Fibroblast of lung (primary cell): Measurements from ENCODE around the gene KDM4E. TPM values are rescaled to one million over a fixed set of nuclear protein-coding genes. Genes with fewer than 3 reads are reported as not detected.

Source experiments
- DNase-seq, 2 donors: peaks; one replicate each; pipeline versions ENCODE4 v3.0.0 to v3.0.0-alpha.2; 2010; ENCODE audit warnings: low read depth in 2 of 2
- H2AFZ ChIP-seq: 2 replicates; pipeline ENCODE4 v1.5.1; 2012; ENCODE audit warnings: low read length, control low read depth, inconsistent platforms
- H3K27ac ChIP-seq: 2 replicates; pipeline ENCODE4 v1.5.1; 2011; ENCODE audit warnings: low read length, control low read depth; ENCODE audit not compliant: insufficient read depth
- H3K27me3 ChIP-seq: 2 replicates; pipeline ENCODE4 v1.5.1; 2011; ENCODE audit warnings: mild to moderate bottlenecking, low read length; ENCODE audit not compliant: control insufficient read depth, insufficient read depth
- H3K36me3 ChIP-seq: 2 replicates; pipeline ENCODE4 v1.5.1; 2011; ENCODE audit warnings: low read length; ENCODE audit not compliant: control insufficient read depth, insufficient read depth
- H3K4me1 ChIP-seq: 2 replicates; pipeline ENCODE4 v1.5.1; 2011; ENCODE audit warnings: low read length; ENCODE audit not compliant: control insufficient read depth, insufficient read depth; ENCODE audit errors: extremely low read depth
- H3K4me2 ChIP-seq: 2 replicates; pipeline ENCODE4 v1.5.1; 2011; ENCODE audit warnings: low read length, control low read depth; ENCODE audit not compliant: insufficient read depth; ENCODE audit errors: extremely low read depth
- H3K4me3 ChIP-seq, 4 experiments: fragments of 200-600 bp in 1 of 4; sonication (generic) in 1 of 4; replicated peaks in 1 of 4; 2 replicates each; pipeline ENCODE4 v1.5.1; 2011 to 2016; ENCODE audit warnings: low read length in 4 of 4, low read depth in 3 of 4, mild to moderate bottlenecking in 3 of 4, control low read depth in 2 of 4, inconsistent platforms in 1 of 4, mixed read lengths in 1 of 4; ENCODE audit not compliant: insufficient read depth in 1 of 4; ENCODE audit errors: control extremely low read depth in 1 of 4
- H3K79me2 ChIP-seq: 2 replicates; pipeline ENCODE4 v1.5.1; 2012; ENCODE audit warnings: mild to moderate bottlenecking, low read length, inconsistent platforms; ENCODE audit not compliant: control insufficient read depth, insufficient read depth
- H3K9ac ChIP-seq: 2 replicates; pipeline ENCODE4 v1.5.1; 2011; ENCODE audit warnings: mild to moderate bottlenecking, low read length, control low read depth; ENCODE audit not compliant: insufficient read depth
- H3K9me3 ChIP-seq: 2 replicates; pipeline ENCODE4 v1.5.1; 2012; ENCODE audit warnings: low read depth, low read length; ENCODE audit not compliant: control insufficient read depth, insufficient read depth
- H4K20me1 ChIP-seq: 2 replicates; pipeline ENCODE4 v1.5.1; 2011; ENCODE audit warnings: low read length; ENCODE audit not compliant: control insufficient read depth, insufficient read depth; ENCODE audit errors: extremely low read depth
- EZH2 ChIP-seq: IDR thresholded peaks from 2 replicates; pipeline ENCODE4 v1.5.1; 2012; ENCODE audit warnings: low read length, control low read depth, mild to moderate bottlenecking; ENCODE audit errors: missing control alignments
- polyA plus RNA-seq, 2 donors: library from polyadenylated mRNA; depleted of rRNA in 1 of 2; stranded (reverse) in 1 of 2; unstranded in 1 of 2; fragments of >200 nt; gene quantifications; 2 replicates each; pipeline ENCODE4 v1.2.1, GENCODE V29; 2011 to 2012; ENCODE audit warnings: missing spikeins in 1 of 2
- total RNA-seq: library from RNA; depleted of rRNA; stranded (reverse); fragments of >200 nt; gene quantifications from 2 replicates; pipeline ENCODE4 v1.2.1, GENCODE V29; 2014
- TF ChIP-seq, protein P1 (sequence below), 2 donors: IDR thresholded peaks in 1 of 2; conservative IDR thresholded peaks in 1 of 2; 1 replicate in 1 of 2; 2 replicates in 1 of 2; pipeline ENCODE4 v1.5.1; 2011 to 2012; ENCODE audit warnings: low read length in 2 of 2, control low read depth in 1 of 2, inconsistent platforms in 1 of 2, low read depth in 1 of 2, mild to moderate bottlenecking in 1 of 2

The KDM4E gene
- total and polyA plus RNA-seq, 2 donors (not counting 1 experiment from before 2014, with no cell fraction given): not detected

DNA sequence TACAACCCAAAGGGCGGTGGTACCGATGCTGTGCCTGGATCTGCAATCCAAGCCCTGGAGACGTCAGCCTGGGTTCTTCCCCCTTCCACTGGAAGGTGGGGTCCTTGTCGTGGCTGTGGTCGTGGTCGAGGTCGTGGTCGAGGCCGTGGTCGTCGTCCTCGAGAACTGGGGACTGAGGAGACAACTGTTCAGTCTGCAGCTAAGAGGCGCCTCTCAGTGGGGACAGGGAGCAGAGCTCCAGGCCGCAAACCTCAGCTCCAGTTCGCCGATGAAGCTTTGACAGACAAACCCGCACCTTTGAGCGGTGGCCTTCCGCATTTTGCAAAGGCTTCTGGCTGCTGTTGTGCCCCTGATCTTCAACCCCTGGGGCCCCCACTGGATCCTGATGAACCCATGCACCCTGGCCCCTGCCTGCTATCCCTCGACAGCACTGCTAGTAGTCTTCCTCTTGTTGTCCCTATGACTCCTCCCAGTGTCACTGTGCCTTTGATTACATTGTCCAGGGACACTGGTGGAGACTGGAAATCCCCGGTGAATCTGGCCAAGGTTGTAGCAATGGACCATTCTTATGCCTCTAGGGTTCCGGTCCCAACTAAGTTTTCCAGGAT lies 25.6 kb downstream of the KDM4E start:
- H3K36me3 ChIP-seq: no peaks in the 10 kb centered on the region
- H2AFZ ChIP-seq: no peak overlapping the region
- no peaks in the 10 kb centered on the region for H3K9me3 ChIP-seq
- no peak for DNase-seq
- no peak overlapping the region for H3K9ac ChIP-seq
- H4K20me1 ChIP-seq: no peaks in the 10 kb centered on the region
- no peak overlapping the region for H3K27ac ChIP-seq
- H3K79me2 ChIP-seq: no peaks in the 10 kb centered on the region
- H3K4me1 ChIP-seq: no peaks in the 10 kb centered on the region
- H3K4me2 ChIP-seq: no peak overlapping the region
- peaks cover 7% of the 10 kb centered on the region for H3K27me3 ChIP-seq
- no peak overlapping the region for H3K4me3 ChIP-seq
- TF ChIP-seq EZH2: no peak
- TF ChIP-seq, protein P1, sequence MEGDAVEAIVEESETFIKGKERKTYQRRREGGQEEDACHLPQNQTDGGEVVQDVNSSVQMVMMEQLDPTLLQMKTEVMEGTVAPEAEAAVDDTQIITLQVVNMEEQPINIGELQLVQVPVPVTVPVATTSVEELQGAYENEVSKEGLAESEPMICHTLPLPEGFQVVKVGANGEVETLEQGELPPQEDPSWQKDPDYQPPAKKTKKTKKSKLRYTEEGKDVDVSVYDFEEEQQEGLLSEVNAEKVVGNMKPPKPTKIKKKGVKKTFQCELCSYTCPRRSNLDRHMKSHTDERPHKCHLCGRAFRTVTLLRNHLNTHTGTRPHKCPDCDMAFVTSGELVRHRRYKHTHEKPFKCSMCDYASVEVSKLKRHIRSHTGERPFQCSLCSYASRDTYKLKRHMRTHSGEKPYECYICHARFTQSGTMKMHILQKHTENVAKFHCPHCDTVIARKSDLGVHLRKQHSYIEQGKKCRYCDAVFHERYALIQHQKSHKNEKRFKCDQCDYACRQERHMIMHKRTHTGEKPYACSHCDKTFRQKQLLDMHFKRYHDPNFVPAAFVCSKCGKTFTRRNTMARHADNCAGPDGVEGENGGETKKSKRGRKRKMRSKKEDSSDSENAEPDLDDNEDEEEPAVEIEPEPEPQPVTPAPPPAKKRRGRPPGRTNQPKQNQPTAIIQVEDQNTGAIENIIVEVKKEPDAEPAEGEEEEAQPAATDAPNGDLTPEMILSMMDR (conservative IDR thresholded peaks at IDR 0.05 in 1 of 2, IDR thresholded peaks at IDR 0.05 in 1 of 2; ENCODE audit: low read depth in 1 of 2, low read length in 2 of 2): no peak

DNA sequence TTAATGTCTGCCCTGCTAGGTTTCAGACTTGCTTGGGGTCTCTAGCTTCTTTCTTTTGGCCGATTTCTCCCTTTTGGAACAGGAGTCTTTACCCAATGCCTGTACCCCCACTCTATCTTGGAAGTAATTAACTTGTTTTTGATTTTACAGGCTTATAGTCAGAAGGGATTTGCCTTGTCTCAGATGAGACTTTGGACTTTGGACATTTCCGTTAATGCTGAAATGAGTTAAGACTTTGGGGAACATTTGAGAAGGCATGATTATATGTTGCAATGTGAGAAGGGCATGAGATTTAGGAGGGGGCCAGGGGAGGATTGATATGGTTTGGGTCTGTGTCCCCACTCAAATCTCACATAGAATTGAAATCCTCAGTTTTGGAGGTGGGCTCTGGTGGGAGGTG lies 29.3 kb downstream of the KDM4E start:
- Histone ChIP-seq H4K20me1 (no peaks in the 10 kb centered on the region), H3K27ac (no peak overlapping the region), H3K4me3 (no peak overlapping the region), H3K9me3 (no peaks in the 10 kb centered on the region), H3K27me3 (no peaks in the 10 kb centered on the region), H3K9ac (no peak overlapping the region), H3K4me1 (no peaks in the 10 kb centered on the region), H2AFZ (no peak overlapping the region), H3K36me3 (no peaks in the 10 kb centered on the region), H3K4me2 (no peak overlapping the region), H3K79me2 (no peaks in the 10 kb centered on the region)
- no peak for DNase-seq
- TF ChIP-seq EZH2: no peak
- TF ChIP-seq, protein P1 (conservative IDR thresholded peaks at IDR 0.05 in 1 of 2, IDR thresholded peaks at IDR 0.05 in 1 of 2; ENCODE audit: low read depth in 1 of 2, low read length in 2 of 2): no peak

DNA sequence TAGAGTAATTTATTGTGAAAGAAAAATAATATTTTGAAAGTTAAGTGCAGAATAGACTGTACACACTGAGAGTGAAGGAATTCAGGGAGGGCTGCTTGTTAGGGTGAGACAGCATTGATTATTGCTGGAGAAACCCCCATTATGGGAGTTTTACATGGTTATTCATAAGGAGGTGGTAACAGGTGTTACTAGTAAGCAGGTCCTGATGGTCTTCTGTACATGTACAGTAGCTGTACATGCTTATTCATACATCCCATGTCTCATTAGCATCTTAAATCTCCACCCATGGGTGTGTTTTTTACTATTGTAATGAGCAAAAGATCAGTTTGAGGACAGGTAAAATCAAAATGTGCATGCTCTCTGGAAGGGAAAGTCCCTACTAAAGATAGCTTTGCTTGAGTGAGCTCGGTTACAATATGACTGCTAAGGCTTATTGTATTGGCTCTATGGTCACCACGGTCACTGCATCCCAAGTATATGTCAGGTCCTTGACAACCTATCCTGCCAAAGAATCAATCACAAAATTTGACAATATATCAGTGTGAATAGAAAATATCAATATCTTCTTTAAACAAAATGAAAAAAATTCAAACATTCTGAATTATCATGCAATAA lies 30.3 kb downstream of the KDM4E start:
- no peak overlapping the region for H3K9ac ChIP-seq
- H3K4me1 ChIP-seq: no peaks in the 10 kb centered on the region
- H3K36me3 ChIP-seq: no peaks in the 10 kb centered on the region
- H3K27me3 ChIP-seq: peaks cover 3% of the 10 kb centered on the region
- no peaks in the 10 kb centered on the region for H3K9me3 ChIP-seq
- no peak overlapping the region for H2AFZ ChIP-seq
- H3K79me2 ChIP-seq: no peaks in the 10 kb centered on the region
- H4K20me1 ChIP-seq: no peaks in the 10 kb centered on the region
- H3K4me3 ChIP-seq: no peak overlapping the region
- no peak for TF ChIP-seq EZH2
- TF ChIP-seq, protein P1 (conservative IDR thresholded peaks at IDR 0.05 in 1 of 2, IDR thresholded peaks at IDR 0.05 in 1 of 2; ENCODE audit: low read depth in 1 of 2, low read length in 2 of 2): no peak
- H3K4me2 ChIP-seq: no peak overlapping the region
- DNase-seq: no peak
- H3K27ac ChIP-seq: no peak overlapping the region
